ENCODE data around the gene PDZRN3.
"Not testable (repeated sequence)": the region's sequence is repeated elsewhere in the genome, so short reads cannot be mapped to it uniquely, and the experiment has no call there.

Gene PDZRN3

DNA sequence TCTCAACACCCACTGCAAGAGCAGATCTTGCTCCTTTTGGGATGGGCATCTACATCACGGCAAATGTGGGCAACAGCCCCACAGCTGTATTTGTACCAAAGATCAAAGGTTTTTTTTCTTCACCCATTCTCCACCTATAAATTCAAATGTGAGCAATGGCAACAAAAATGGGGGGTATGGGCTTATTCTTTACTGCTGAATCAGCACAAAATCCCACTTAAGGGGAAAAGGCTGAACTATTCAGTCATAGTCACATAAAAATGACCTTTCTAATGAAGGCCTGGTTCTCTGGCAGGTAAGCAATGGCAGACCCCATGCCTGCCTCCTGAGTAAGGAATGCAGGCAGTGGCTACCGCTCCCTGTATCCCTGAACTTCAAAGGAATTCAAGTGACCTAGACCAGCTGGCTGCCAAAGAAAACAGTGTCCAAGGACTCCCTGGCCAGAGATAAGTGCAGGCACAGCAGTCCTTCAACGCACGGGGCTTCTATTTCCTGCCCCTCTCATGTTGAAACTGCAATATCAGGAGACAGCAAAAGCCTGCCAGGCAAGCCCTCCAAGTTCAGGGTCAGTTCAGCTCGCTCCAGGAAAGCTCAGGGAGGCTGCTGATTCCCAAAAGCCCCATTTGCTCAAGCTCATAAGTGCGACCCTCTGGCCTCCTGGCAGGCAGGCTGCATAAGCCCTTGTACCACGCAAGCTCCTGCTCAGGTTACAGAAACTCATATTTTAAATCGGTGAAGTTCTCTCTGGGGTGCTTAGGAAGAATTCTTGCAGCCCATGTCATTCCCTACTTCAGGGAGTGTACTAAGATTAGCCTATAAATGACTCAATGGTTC, 134.1 kb downstream of the PDZRN3 start:
- no peak for DNase-seq (ENCODE audit: low spot score)

GRCh38 chr3:73485877-73486330, 138.8 kb downstream of the PDZRN3 start:
- no peak for DNase-seq (ENCODE audit: low spot score)

- DNase-seq (ENCODE audit: low spot score): peak; percentile 1
These were observed 140.0 kb downstream of the PDZRN3 start for GRCh38 chr3:73484656-73485248.

- no peak for DNase-seq (ENCODE audit: low spot score)
These were observed 142.9 kb downstream of the PDZRN3 start for GRCh38 chr3:73481888-73482287.

DNA sequence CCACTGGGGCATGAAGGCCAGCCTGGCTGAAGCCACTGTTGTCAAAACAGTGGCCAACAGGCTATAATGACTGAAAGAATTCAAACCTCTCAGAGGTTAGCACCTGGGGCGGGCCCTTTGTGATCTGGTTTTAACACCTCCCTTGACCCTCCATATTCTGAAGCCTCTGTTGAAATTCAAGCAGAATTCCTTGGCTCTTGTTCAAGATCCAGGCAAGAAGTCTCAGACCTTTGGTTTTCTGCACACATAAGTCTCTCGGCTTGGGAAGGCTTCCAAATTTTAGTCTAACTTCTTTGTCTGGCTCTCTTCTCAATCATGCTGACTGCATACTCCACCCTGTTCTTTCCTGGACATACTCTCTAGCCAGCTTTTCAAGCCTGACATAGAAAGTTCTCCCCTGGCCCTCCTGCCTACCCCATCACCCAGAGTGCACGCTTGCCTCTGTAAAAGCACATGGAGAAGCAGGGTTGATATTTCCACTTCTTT, 144.5 kb downstream of the PDZRN3 start:
- DNase-seq (ENCODE audit: low spot score): no peak

DNA sequence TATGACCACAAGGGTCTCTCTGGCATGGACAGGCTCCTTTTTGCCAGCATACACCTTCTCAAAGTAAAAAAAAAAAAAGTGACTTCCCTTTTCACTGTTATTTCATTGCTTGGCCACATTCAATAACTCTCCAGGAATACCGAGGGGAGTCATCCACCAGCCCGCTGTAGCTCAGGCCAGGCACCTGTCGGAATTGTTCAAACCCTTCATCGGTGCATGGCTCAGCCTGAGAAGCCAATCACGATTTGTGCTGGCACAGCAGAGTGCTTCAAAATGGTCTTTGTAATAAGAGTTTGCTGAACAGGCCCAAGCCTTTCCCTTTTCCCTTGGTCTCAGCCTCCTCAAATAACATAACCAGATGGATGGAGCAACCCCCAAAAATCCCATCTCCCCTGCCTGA, 145.4 kb downstream of the PDZRN3 start:
- DNase-seq (ENCODE audit: low spot score): no peak

DNA sequence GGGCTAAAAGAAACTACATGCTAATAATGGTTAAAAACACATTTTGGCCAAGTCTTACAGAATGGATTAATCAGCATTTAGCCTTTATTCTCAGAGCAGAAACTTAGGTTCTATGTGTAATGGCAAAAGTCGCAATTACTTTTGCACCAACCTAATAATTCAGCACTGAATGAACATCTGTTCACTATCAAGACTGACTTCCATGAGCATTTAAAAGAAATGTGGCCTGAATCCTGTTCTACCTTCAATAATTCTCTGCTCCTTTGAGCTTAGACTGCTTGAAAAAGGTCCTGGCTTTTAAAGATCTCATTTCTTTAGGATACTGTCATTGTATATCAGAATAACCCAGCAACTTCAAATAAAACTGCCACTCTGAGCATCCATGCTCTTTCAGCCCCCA, 145.9 kb downstream of the PDZRN3 start:
- DNase-seq (ENCODE audit: low spot score): no peak

DNA sequence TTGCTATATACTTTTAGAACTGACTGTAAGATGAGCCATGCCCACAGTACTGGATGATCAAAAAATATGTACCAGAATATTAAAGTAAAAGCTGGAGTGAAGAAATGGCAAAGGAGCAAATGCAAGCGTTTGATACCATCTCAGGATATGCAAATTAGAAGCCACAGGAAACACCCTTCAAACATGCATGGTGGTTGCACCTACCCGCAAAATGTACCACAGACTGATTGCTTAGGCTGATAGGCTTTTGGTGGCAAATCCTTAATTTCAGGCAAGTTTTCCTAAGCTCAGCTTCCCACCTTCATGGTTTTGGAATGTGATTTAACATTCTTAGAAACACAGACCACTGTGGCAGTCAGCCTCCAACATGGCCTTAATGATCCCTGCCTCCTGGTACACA, 149.0 kb downstream of the PDZRN3 start:
- no peak for DNase-seq (ENCODE audit: low spot score)

DNA sequence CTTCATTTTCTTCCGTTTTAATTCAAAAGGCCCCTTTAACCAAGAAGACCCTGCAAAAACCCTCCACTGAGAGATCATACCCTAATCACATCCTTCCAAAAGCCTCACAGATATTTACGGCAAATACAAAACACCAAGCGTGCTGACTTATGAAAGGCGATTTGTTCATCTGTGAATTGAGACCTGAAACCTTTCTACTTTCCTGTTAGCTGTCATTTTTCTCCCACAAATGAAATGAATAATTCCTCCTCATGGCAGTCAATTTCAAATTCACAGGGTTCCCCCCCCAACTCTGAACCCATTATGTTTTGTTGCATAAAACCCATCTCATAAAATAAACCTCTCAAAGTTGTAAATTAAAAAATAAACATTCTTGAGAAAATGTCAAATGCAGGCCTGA, 149.6 kb downstream of the PDZRN3 start:
- no peak for DNase-seq (ENCODE audit: low spot score)

GRCh38 chr3:73474619-73475018, 150.1 kb downstream of the PDZRN3 start:
- no peak for DNase-seq (ENCODE audit: low spot score)

GRCh38 chr3:73473898-73474416, 150.8 kb downstream of the PDZRN3 start:
- DNase-seq (ENCODE audit: low spot score): no peak

DNA sequence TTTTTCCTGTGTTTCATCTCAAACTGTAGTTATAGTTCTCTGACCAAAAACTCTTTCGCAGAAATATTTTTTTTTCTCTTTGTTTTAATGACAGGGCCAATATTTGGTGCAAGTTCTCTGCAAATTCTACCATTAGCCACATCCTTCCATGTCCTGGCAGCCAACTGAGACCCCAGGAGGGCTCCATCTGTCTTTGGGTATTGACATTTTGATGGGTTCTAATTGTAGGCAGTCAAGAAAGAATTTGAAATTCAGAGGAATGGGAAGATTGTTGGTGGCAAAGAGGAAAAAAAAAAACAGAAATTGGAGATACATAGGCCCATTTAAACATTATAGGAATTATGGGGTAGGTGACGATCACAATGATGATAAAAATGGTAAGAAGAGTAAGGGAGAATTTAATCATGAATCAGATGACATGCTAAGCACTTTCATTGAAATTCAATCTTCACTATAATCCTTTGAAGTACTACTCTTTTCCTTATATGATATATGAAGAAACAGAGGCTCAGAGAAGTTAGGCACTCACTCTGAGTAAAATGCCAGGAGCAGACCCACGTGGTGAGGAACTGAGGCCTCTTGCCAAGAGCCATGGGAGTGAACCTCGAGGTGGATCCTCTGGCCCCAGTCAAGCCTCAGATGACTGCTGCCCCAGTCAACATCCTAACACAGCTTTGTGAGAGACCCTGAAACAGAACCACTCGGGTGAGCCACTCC, 151.4 kb downstream of the PDZRN3 start:
- DNase-seq (ENCODE audit: low spot score): no peak

- no peak for DNase-seq (ENCODE audit: low spot score)
These were observed 152.6 kb downstream of the PDZRN3 start for GRCh38 chr3:73471986-73472787.

DNA sequence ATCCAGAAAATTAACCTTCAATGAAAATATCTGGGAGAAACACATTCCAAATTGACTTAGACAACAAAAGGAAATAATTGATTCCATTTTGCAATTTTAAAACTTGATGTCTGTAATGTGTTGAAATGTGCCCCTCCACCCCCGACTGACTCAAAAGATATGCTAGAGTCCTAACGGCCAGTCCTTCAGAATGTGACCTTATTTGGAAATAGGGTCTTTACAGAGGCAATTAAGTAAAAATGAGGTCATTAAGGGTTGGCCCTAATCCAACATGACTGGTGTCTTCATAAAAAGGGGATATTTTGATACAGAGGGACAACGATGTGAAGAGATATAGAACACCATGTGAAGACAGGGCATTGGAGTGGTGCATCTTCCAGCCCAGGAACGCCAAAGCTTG, 153.9 kb downstream of the PDZRN3 start:
- no peak for DNase-seq (ENCODE audit: low spot score)

DNA sequence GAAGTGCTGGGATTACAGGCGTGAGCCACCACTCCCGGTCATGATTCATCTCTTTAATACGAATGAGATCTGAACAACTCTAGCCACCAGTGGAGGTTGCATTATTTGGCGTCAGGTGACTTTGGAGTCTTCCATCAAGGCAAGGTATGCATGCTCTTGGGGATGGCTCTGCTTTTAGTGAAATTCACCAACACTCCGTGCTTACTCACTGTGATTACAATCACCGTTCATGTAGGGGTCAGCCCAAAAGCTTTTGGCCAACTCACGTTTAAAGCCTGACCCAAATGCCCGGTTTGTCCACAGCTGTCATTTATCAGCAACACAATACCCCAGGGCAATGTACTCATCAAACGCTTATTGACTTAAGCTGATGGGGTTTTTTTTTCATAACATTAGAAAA, 155.4 kb downstream of the PDZRN3 start:
- no peak for DNase-seq (ENCODE audit: low spot score)

GRCh38 chr3:73467211-73467610, 157.5 kb downstream of the PDZRN3 start:
- no peak for DNase-seq (ENCODE audit: low spot score)

GRCh38 chr3:73465926-73466325, 158.8 kb downstream of the PDZRN3 start:
- DNase-seq (ENCODE audit: low spot score): no peak

DNA sequence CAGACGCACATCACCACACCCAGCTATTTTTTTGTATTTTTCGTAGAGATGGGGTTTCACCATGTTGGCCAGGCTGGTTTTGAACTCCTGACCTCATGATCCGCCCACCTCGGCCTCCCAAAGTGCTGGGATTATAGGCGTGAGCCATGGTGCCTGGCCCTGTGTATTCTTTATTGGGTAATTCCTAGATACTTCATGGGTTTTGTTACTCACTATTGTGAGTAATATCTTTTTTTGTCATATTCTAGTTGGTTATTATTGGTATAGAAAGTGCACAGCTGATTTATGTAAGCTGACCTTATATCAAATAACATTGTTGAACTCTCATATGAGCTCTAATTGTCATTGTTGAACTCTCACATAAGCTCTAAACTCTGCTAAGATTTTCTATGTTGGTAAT, 160.6 kb downstream of the PDZRN3 start:
- DNase-seq (ENCODE audit: low spot score): not testable (repeated sequence)

DNA sequence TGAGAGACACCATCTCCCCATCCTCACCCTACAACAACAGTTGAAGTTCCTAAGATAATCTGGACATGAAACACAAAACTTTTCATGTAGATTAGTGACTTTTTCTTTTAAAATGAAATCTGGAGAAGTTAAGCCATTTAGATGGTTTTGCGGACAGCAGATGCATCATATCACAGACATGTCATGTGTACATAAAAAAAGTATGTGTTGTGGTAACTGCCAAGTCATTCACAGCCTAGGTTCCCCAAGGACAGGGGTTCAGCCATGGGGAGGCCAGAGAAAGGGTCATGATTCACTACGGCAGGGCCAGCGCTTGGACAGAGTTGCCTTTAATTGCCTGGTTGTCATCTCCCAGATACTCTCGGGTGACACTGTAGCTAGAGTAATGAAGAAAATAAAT, 163.2 kb downstream of the PDZRN3 start:
- DNase-seq (ENCODE audit: low spot score): no peak

GRCh38 chr3:73459711-73460110, 165.0 kb downstream of the PDZRN3 start:
- DNase-seq (ENCODE audit: low spot score): no peak

DNA sequence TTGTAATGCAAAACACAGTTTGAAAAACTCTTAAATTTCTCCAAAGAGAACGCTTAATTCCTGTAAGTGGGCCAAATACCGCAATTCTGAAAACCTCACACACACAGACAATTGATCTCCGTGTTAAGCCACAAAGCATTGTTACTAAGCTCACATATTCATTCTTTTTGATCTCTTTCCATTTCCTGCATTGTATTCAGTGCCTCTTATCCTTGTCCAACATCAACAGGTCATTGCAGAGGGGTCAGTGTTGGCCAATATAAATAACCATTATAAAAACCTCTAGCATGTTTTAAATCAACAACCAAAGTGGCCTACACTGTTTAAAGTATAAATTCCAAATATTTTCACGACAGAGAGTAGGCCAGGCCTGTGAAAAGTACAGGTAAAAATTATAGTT, 171.1 kb downstream of the PDZRN3 start:
- no peak for DNase-seq (ENCODE audit: low spot score)

DNA sequence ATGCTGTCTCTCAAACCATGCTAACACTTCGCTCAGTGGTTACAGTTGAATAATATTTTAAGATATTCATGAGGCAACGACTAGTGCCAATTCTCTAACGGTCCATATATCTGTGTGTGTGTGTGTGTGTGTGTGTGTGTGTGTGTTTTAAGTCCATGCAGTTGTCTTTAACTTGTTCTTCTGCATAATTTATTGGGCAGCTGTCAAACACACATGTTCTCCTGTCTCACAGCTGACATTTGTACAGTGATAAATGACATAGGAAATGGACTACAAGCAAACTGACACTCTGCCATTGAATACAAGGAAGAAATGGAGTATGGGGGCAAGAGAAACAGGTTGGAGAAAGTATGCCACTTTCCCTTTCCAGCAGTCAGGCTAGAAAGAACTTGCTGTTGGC, 172.0 kb downstream of the PDZRN3 start:
- no peak for DNase-seq (ENCODE audit: low spot score)
